ENCODE results near the gene KRTAP2-4.
"Not testable (repeated sequence)": the region's sequence is repeated elsewhere in the genome, so short reads cannot be mapped to it uniquely, and the experiment has no call there.

KRTAP2-4 gene, protein sequence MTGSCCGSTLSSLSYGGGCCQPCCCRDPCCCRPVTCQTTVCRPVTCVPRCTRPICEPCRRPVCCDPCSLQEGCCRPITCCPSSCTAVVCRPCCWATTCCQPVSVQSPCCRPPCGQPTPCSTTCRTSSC

DNA sequence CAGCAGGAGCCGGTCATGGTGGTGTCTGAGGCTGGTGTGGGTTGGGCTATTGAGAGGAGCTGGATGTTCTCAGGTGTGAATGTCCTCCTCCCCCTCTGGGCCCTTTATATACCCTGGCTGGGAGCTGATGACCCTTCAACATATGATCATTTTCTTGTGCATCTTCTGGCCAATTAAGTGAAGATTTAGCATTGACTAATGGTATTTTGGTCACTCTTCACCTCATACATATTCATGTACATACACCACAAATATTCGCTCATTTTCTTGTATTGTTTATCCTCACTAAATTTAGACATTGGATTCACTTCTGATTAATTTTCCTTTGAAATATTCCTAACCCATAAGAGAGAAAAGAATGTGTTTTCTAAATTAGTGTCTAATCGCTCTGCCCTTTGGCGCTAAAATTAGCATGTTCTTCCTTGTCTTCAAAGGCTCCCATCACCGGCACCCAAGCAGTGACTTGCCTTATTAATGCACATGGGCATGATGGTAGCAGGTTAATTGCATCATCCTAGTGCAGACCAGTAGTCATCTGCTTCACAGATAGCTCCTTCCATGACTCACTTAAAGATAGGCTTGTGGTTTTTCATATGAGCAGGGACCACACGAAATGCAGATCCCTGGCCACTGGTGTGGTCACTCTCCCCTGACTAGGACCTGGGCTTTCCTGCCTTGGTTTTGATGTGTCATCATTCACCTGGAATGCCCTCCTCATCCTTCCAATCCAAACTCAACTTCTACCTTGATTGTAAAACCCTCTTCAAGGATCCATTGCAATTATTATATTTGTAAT is at the start of gene KRTAP2-4:
Gene KRTAP2-4, minus strand, starts transcription at position 51 of the 796 bp plus-strand sequence. Its CDS starts 34 bp downstream, at position 17.
- no peak for FAIRE-seq

GRCh38 chr17:41111151-41111885 is 45.6 kb upstream of the KRTAP2-4 start:
- no peak for FAIRE-seq

- FAIRE-seq: not testable (repeated sequence)
Measured at GRCh38 chr17:41108728-41109386, 43.2 kb upstream of the KRTAP2-4 start.

- no peak for FAIRE-seq
Measured at GRCh38 chr17:41107941-41108450, 42.3 kb upstream of the KRTAP2-4 start.

- not testable (repeated sequence) for FAIRE-seq
Measured at GRCh38 chr17:41105347-41105746, 39.7 kb upstream of the KRTAP2-4 start, which contains the start of gene KRTAP4-9. Gene KRTAP4-9 (plus strand): TSS chr17:41105389. CDS start chr17:41105389, 0 bp downstream.

GRCh38 chr17:41104386-41105038 is 38.8 kb upstream of the KRTAP2-4 start:
- peak; percentile 95 for FAIRE-seq

DNA sequence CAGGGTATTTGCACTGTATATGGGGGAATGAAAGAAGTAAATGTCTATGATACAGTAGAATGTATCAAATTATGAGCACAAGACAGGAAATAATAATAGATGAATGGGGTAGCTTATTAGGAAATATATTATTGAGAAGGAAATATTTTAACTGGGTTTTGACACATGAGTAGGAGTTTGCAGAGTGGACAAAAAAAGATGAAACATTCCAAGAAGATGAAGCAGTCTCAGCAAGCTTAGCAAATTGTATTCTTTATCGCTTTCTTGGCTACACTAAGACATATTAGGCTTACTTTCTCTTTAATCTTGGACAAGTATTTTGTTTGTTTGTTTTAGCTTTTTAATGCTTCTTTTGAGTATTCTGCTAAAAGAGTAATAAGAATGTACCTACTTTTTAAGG is 38.2 kb upstream of the KRTAP2-4 start:
- FAIRE-seq: no peak

DNA sequence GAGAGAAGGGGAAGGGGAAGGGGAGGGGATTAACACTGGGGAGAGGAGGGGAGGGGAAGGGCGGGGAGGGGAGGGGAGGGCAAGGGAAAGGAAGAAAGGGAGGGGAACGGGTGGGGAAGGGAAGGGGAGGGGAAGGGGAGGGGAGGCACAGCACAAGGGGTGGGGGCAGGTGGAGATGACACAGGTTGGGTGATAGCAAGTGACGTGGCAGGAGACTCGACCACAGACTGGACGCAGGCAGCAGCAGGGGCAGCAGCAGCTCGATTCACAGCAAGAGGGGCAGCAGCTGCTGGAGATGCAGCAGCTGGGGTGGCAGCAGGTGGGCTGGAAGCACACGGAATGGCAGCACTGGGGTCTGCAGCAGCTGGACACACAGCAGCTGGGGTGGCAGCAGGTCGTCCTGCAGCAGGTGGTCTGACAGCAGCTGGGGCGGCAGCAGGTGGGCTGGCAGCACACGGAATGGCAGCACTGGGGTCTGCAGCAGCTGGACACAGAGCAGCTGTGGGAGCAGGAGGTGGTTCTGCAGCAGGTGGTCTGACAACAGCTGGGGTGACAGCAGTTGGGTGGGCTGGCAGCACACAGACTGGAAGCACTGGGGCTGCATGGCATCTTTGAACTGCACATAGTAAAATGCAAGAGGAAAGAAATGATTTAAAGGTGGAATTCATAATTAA is 36.0 kb upstream of the KRTAP2-4 start, which contains the start of gene KRTAP4-16:
Gene KRTAP4-16, minus strand, starts transcription at position 624 of the 674 bp plus-strand sequence. Its CDS starts 0 bp downstream, at position 624.
- no peak for FAIRE-seq

DNA sequence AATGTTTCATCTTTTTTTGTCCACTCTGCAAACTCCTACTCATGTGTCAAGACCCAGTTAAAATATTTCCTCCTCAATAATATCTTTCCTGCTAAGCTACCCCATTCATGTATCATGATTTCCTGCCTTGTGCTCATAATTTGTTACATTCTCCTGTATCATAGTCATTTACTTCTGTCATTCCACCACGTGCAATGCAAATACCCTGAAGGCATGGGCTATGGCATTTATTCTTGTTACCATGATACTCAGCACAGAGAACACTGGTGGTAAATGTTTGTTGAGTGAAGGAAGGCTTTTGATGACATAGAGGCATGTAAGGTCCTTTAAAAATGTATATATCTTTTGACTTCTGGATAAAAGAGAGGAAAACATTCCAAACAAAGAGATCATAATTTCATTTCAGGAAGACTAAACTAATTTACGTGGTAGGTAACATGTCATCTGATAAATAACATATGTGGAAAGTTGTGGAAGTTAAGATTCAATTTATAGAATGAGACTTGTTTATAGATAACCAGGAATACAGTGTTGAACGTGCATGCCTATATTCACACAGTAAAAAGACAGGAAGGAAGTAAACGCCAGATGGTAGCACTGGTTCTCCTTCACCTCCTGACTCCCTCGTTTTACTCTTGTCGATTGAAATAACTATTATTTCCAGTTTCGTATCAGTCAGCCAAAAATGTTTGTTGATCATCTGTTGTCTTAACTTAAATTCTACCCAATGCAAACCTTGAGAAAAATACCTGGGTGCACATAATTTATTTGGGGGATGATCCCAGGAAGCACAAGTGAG is 34.2 kb upstream of the KRTAP2-4 start:
- FAIRE-seq: not testable (repeated sequence)

GRCh38 chr17:41098481-41098880 is 32.8 kb upstream of the KRTAP2-4 start:
- FAIRE-seq: no peak

DNA sequence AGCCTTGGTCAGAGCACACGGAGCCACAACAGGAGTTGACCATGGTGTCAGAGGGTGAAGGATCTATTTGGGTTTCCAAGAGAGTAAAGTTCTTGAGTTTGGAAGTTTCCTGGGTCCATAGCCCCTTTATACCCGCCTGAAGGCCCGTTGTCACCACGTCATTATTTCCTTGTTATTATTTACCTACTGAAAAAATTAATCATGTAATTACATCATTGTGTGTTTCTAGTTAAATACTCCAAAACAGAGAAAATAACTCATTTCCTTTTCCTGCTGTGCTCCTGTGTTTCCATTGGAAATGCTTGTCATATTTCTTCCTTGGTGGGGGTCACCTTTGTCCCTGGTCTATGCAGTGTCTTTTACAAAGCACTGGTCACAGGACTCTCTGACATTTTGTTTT is 32.4 kb upstream of the KRTAP2-4 start, which contains the start of gene KRTAP4-8:
Gene KRTAP4-8, minus strand, starts transcription at position 101 of the 400 bp plus-strand sequence. Its CDS starts 58 bp downstream, at position 43.
- FAIRE-seq: peak; percentile 36

DNA sequence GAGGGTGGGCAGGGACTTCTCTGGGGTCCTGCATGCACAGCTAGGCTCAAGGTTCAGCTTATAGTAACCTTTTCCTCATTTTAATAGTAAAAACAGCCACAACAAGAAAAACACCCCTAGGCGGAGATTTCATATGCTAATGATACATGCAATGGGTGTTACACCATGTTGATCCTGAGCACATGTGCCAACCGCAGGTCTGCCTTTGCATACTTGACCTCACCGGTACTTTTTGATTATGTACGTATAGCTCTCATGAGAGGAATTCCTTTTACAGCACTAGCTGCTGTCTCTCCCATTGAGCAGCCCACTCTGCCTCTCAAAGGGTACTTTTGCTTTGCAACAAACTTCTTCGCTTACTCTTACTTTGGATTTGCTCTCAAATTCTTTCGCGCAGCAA is 30.4 kb upstream of the KRTAP2-4 start:
- no peak for FAIRE-seq

DNA sequence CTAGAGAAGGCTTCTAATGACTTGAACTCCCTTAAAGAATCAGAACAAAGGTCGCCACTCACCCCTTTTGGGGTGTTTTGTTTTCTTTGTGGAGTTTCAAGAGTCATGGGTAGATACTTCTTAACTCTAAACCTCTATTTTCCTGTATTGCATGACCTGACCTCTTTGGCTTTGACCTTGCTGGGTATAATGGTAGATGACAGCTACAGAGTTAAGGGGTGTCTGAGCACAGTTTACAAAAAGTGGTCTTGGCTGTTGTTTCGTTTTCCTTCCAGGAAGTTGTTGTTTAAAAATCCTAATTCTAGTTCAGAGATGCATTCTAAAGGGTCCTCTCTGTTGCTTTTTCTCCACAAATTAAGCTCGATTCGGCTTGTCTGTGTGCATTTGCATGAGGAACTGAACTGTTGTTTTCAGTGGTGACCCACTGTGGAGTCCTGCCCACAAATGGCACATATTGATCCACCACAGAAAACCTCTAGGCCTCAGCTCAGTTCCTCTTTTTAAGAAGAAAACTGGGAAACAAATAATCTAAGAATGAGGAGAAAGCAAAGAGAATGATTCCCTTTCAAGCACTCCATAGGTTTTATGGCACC is 23.2 kb upstream of the KRTAP2-4 start:
- FAIRE-seq: not testable (repeated sequence)

DNA sequence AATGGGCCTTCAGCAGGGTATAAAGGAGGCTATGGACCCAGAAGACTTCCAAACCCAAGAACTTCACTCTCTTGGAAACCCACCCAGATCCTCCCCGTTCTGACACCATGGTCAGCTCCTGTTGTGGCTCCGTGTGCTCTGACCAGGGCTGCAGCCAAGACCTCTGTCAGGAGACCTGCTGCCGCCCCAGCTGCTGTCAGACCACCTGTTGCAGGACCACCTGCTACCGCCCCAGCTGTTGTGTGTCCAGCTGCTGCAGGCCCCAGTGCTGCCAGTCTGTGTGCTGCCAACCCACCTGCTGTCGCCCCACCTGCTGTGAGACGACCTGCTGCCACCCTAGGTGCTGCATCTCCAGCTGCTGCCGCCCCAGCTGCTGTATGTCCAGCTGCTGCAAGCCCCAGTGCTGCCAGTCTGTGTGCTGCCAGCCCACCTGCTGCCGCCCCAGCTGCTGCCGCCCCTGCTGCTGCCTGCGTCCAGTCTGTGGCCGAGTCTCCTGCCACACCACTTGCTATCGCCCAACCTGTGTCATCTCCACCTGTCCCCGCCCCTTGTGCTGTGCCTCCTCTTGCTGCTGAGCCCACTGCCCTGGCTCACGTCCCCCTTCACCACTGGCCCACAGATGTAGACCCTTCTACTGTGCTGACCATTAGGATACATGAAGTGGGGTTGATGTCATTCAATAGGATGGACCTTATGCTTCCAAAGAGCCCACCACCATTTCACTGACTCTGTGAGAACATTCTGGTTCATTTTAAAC is 18.6 kb upstream of the KRTAP2-4 start, which contains the start of gene KRTAP4-7:
Gene KRTAP4-7, plus strand, starts transcription at position 51 of the 757 bp plus-strand sequence. Its CDS starts 57 bp downstream, at position 108.
- FAIRE-seq: not testable (repeated sequence)

DNA sequence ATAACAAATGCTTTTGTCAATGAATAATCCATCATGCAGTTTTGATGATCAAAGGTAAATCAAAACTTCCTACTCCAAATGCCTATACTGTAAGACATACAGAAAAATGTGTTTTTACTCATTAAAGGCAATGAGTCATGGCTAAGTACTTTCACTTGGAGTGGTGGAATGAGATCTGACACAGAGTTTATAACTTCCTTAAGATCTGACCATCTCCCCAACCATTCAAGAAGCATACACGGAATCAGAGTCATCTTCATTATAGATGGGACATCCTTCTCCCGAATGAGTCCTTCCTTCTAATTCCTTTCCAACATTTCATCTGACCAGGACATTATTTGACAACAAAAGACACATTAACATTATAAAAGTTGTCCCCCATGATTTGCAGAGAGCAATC is 17.7 kb upstream of the KRTAP2-4 start:
- FAIRE-seq: not testable (repeated sequence)

- no peak for FAIRE-seq
Measured at GRCh38 chr17:41082626-41083025, 16.9 kb upstream of the KRTAP2-4 start.

DNA sequence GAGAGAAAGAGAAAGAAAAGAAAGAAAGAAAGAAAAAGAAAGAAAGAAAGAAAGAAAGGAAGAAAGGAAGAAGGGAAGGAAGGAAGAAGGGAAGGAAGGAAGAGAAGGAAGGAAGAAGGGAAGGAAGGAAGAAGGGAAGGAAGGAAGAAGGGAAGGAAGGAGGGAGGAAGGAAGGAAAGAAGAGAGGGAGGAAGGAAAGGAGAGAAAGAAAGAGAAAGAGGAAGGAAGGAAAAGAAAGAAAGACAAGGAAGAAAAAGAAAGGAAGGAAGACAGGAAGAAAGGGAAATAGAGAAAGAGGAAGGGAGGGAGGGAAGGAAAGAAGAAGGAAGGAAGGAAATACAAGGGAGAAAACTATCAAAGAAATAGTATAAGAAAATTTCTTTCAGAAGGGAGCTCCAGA is 11.1 kb upstream of the KRTAP2-4 start:
- FAIRE-seq: no peak

DNA sequence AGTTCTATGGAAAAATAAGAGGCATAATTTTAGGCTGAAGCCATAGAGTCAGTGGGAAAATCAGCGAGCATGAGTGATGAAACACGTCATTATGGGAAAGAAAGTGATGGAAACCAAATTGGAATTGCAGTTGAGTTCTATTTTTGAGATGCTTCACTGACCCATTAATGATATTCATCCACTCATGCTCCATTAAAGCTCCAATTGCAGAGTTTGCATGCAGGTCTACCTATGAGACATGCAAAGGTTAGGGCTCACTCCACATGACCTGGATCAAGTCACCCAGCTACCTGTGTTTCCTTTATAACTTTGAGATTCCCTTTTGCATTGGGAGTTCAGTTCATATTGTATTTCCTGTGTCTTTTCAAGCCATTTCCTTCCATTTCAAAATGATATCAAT is 8.0 kb upstream of the KRTAP2-4 start:
- FAIRE-seq: no peak

All from G401.6 (cell line).